NCI-H748 (cell line): ENCODE results near the gene CBLL1.

Experiments
- DNase-seq: peaks from one replicate; lab custom pipeline; 2025; ENCODE audit not compliant: unreplicated experiment; lab: John Stamatoyannopoulos, UW

The CBLL1 gene

GRCh38 chr7:107743567-107744344, at the start of gene CBLL1:
Gene CBLL1, plus strand, starts transcription at chr7:107744142. Its CDS starts 22 bp downstream, at chr7:107744164.
- peak; percentile 96 for DNase-seq

- DNase-seq = peak; percentile 18
These were observed 49.6 kb upstream of the CBLL1 start for GRCh38 chr7:107694386-107694785.

- DNase-seq = no peak
These were observed 47.5 kb upstream of the CBLL1 start for GRCh38 chr7:107696330-107696946.

GRCh38 chr7:107697321-107698049, 46.5 kb upstream of the CBLL1 start:
- no peak for DNase-seq

- no peak for DNase-seq
These were observed 43.4 kb upstream of the CBLL1 start for GRCh38 chr7:107700570-107700969.

GRCh38 chr7:107701191-107701590, 42.8 kb upstream of the CBLL1 start:
- no peak for DNase-seq

GRCh38 chr7:107703219-107703618, 40.7 kb upstream of the CBLL1 start:
- no peak for DNase-seq

- no peak for DNase-seq
These were observed 40.1 kb upstream of the CBLL1 start for GRCh38 chr7:107703872-107704271.

- DNase-seq = no peak
These were observed 35.0 kb upstream of the CBLL1 start for GRCh38 chr7:107708956-107709355.

GRCh38 chr7:107711301-107711700, 32.6 kb upstream of the CBLL1 start:
- no peak for DNase-seq

- DNase-seq = no peak
These were observed 31.9 kb upstream of the CBLL1 start for GRCh38 chr7:107712025-107712424.

- DNase-seq = no peak
These were observed 31.0 kb upstream of the CBLL1 start for GRCh38 chr7:107712896-107713295.

- no peak for DNase-seq
These were observed 28.4 kb upstream of the CBLL1 start for GRCh38 chr7:107715531-107715930.

- DNase-seq = no peak
These were observed 25.3 kb upstream of the CBLL1 start for GRCh38 chr7:107718456-107719193.

- no peak for DNase-seq
These were observed 22.7 kb upstream of the CBLL1 start for GRCh38 chr7:107721286-107721685.

GRCh38 chr7:107723255-107723654, 20.7 kb upstream of the CBLL1 start:
- no peak for DNase-seq

- DNase-seq = peak; percentile 58
These were observed 18.7 kb upstream of the CBLL1 start for GRCh38 chr7:107725138-107725740.

GRCh38 chr7:107726356-107727130, 17.4 kb upstream of the CBLL1 start:
- DNase-seq = no peak

GRCh38 chr7:107728276-107728675, 15.7 kb upstream of the CBLL1 start:
- no peak for DNase-seq
